ENCODE results near the gene MGAT4C. TPM values are rescaled to one million over a fixed set of nuclear protein-coding genes. Genes with fewer than 3 reads are reported as not detected.

Gene MGAT4C
- total RNA-seq, 4 donors from 2014 or later: under 0.01 to 2.5 (median 0.31) TPM

- Histone ChIP-seq H3K9me3 (no peaks in the 10 kb centered on the region), H3K36me3 (no peaks in the 10 kb centered on the region), H3K27me3 (no peaks in the 10 kb centered on the region), H3K27ac (no peak overlapping the region), H3K4me3 (no peak overlapping the region), H3K4me1 (no peaks in the 10 kb centered on the region)
- intact Hi-C loops (cut with DNase I; ENCODE audit: low total_unique reads): no loop called here
- DNase-seq: no peak
- no peak for TF ChIP-seq POLR2A (IDR thresholded peaks at IDR 0.05)
- TF ChIP-seq, protein P1, sequence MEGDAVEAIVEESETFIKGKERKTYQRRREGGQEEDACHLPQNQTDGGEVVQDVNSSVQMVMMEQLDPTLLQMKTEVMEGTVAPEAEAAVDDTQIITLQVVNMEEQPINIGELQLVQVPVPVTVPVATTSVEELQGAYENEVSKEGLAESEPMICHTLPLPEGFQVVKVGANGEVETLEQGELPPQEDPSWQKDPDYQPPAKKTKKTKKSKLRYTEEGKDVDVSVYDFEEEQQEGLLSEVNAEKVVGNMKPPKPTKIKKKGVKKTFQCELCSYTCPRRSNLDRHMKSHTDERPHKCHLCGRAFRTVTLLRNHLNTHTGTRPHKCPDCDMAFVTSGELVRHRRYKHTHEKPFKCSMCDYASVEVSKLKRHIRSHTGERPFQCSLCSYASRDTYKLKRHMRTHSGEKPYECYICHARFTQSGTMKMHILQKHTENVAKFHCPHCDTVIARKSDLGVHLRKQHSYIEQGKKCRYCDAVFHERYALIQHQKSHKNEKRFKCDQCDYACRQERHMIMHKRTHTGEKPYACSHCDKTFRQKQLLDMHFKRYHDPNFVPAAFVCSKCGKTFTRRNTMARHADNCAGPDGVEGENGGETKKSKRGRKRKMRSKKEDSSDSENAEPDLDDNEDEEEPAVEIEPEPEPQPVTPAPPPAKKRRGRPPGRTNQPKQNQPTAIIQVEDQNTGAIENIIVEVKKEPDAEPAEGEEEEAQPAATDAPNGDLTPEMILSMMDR (IDR thresholded peaks at IDR 0.05): no peak
These were observed 5.0 kb upstream of the MGAT4C start for GRCh38 chr12:86261142-86261541.

- TF ChIP-seq, protein P1 (IDR thresholded peaks at IDR 0.05): no peak
- no peak for TF ChIP-seq POLR2A (IDR thresholded peaks at IDR 0.05)
- H3K4me3 ChIP-seq: no peak overlapping the region
- intact Hi-C loops (cut with DNase I; ENCODE audit: low total_unique reads): no loop called here
These were observed 4.0 kb upstream of the MGAT4C start for GRCh38 chr12:86260183-86260582.

GRCh38 chr12:86257134-86257533, 943 bp upstream of the MGAT4C start:
- TF ChIP-seq POLR2A (IDR thresholded peaks at IDR 0.05): no peak
- TF ChIP-seq, protein P1 (IDR thresholded peaks at IDR 0.05): no peak
- intact Hi-C loops (cut with DNase I; ENCODE audit: low total_unique reads): no loop called here
- no peak overlapping the region for H3K27ac ChIP-seq

More at GRCh38 chr12:86260183-86260582, 4.0 kb upstream of the MGAT4C start:
- Histone ChIP-seq H3K27me3 (no peaks in the 10 kb centered on the region), H3K36me3 (no peaks in the 10 kb centered on the region), H3K4me1 (no peaks in the 10 kb centered on the region), H3K9me3 (no peaks in the 10 kb centered on the region), H3K27ac (no peak overlapping the region)
- no peak for DNase-seq

GRCh38 chr12:86254399-86255107, 1.6 kb downstream of the MGAT4C start:
- Histone ChIP-seq H3K27ac (no peak overlapping the region), H3K4me1 (no peaks in the 10 kb centered on the region)
- intact Hi-C loops (cut with DNase I; ENCODE audit: low total_unique reads): no loop called here

More at GRCh38 chr12:86257134-86257533, 943 bp upstream of the MGAT4C start:
- Histone ChIP-seq H3K4me1 (no peaks in the 10 kb centered on the region), H3K9me3 (no peaks in the 10 kb centered on the region), H3K4me3 (no peak overlapping the region), H3K27me3 (no peaks in the 10 kb centered on the region), H3K36me3 (no peaks in the 10 kb centered on the region)
- DNase-seq: no peak

GRCh38 chr12:86249851-86250250, 6.3 kb downstream of the MGAT4C start:
- Histone ChIP-seq H3K4me1 (no peaks in the 10 kb centered on the region), H3K4me3 (no peak overlapping the region), H3K27me3 (no peaks in the 10 kb centered on the region), H3K27ac (no peak overlapping the region), H3K36me3 (no peaks in the 10 kb centered on the region), H3K9me3 (no peaks in the 10 kb centered on the region)
- intact Hi-C loops (cut with DNase I; ENCODE audit: low total_unique reads): no loop called here
- TF ChIP-seq, protein P1 (IDR thresholded peaks at IDR 0.05): no peak
- DNase-seq: no peak

More at GRCh38 chr12:86254399-86255107, 1.6 kb downstream of the MGAT4C start:
- no peaks in the 10 kb centered on the region for H3K27me3 ChIP-seq
- H3K36me3 ChIP-seq: no peaks in the 10 kb centered on the region
- H3K4me3 ChIP-seq: no peak overlapping the region
- H3K9me3 ChIP-seq: no peaks in the 10 kb centered on the region
- TF ChIP-seq POLR2A (IDR thresholded peaks at IDR 0.05): no peak
- TF ChIP-seq, protein P1 (IDR thresholded peaks at IDR 0.05): no peak
- DNase-seq: no peak
